PC-9 (cell line): ENCODE data around the gene GPR153. TPM values are rescaled to one million over a fixed set of nuclear protein-coding genes. Genes with fewer than 3 reads are reported as not detected.

Source experiments
- BruUV-seq: library from RNA; stranded (reverse); fragments of 400-500 nt; replicated peaks from 2 replicates; lab custom pipeline; 2021; lab: Mats Ljungman, UMichigan
- CTCF ChIA-PET: fragments of 300-600 bp; sonication (Branson Sonifier 250); formaldehyde crosslinking; loops from one replicate; lab custom pipeline; 2022; ENCODE audit warnings: antibody characterized with exemption; lab: Charles Lee
- POLR2A ChIA-PET: fragments of 300-600 bp; sonication (Branson Sonifier 250); formaldehyde crosslinking; loops from one replicate; lab custom pipeline; 2022; ENCODE audit warnings: antibody characterized with exemption; ENCODE audit not compliant: unreplicated experiment; lab: Charles Lee
- DNase-seq, 2 experiments: peaks; one replicate each; pipeline versions ENCODE4 v3.0.0 to v3.0.0-alpha.2; 2015 to 2022; ENCODE audit warnings: mixed read lengths in 1 of 2
- H2AFZ ChIP-seq: fragments of 200-600 bp; sonication (generic); 2 replicates; pipeline ENCODE4 v1.8.1; 2017; ENCODE audit warnings: antibody characterized with exemption
- H3F3A ChIP-seq: fragments of 200-600 bp; sonication (generic); 2 replicates; pipeline ENCODE4 v1.8.1; 2017; ENCODE audit warnings: antibody characterized with exemption, mild to moderate bottlenecking, low read depth; ENCODE audit not compliant: insufficient read depth
- H3K27ac ChIP-seq: fragments of 200-600 bp; sonication (generic); 2 replicates; pipeline ENCODE4 v1.6.1; 2016; ENCODE audit warnings: mixed run types
- H3K27me3 ChIP-seq: fragments of 200-600 bp; sonication (generic); 2 replicates; pipeline ENCODE4 v1.6.1; 2016; ENCODE audit warnings: low read depth, mixed run types; ENCODE audit not compliant: insufficient read depth
- H3K36me3 ChIP-seq: fragments of 200-600 bp; sonication (generic); 2 replicates; pipeline ENCODE4 v1.6.1; 2016; ENCODE audit warnings: low read depth, mixed run types
- H3K4me1 ChIP-seq: fragments of 200-600 bp; sonication (generic); replicated peaks from 2 replicates; pipeline ENCODE4 v1.6.1; 2016; ENCODE audit warnings: mixed run types; ENCODE audit not compliant: insufficient read depth
- H3K4me2 ChIP-seq: fragments of 200-600 bp; sonication (generic); 2 replicates; pipeline ENCODE4 v1.6.1; 2017; ENCODE audit warnings: mixed run types
- H3K4me3 ChIP-seq: fragments of 200-600 bp; sonication (generic); 2 replicates; pipeline ENCODE4 v1.6.1; 2016; ENCODE audit warnings: mixed run types
- H3K79me2 ChIP-seq: fragments of 200-600 bp; sonication (generic); 2 replicates; pipeline ENCODE4 v1.6.1; 2017; ENCODE audit warnings: low read depth, mixed run types
- H3K9me2 ChIP-seq: fragments of 200-600 bp; sonication (generic); 2 replicates; pipeline ENCODE4 v1.8.1; 2017; ENCODE audit warnings: mild to moderate bottlenecking; ENCODE audit not compliant: insufficient read depth
- H3K9me3 ChIP-seq: fragments of 200-600 bp; sonication (generic); 2 replicates; pipeline ENCODE4 v1.8.1; 2016; ENCODE audit warnings: low read depth; ENCODE audit not compliant: insufficient read depth
- H4K20me1 ChIP-seq: fragments of 200-600 bp; sonication (generic); 2 replicates; pipeline ENCODE4 v1.8.1; 2017; ENCODE audit not compliant: insufficient read depth
- CTCF ChIP-seq: fragments of 200-600 bp; sonication (generic); conservative IDR thresholded peaks from 2 replicates; pipeline ENCODE4 v1.6.1; 2017; ENCODE audit warnings: mixed run types, antibody characterized with exemption, mild to moderate bottlenecking, moderate library complexity
- EZH2 ChIP-seq: fragments of 200-600 bp; sonication (generic); IDR thresholded peaks from 2 replicates; pipeline ENCODE4 v1.8.0; 2017; ENCODE audit warnings: antibody characterized with exemption, low read depth
- intact Hi-C: fragments of 100-400 bp; cut with micrococcal nuclease; formaldehyde crosslinking; loops from one replicate; pipeline ENCODE4 v1.10.0; 2022; ENCODE audit not compliant: unreplicated experiment
- total RNA-seq: library from RNA; stranded (reverse); gene quantifications from 2 replicates; pipeline ENCODE4 v1.2.3, GENCODE V29; 2021

GPR153 gene
- total RNA-seq, 1 experiment from 2014 or later, result 8.0 TPM

- intact Hi-C loops, result no loop called here
- H2AFZ ChIP-seq, result no peak overlapping the region
- ChIA-PET CTCF (no interaction called here), POLR2A (interaction anchor here (0.5 kb wide), 1 partner anchor 42 kb away, joined by 10 read pairs; the partner anchor contains the start of gene HES3)
- H3K4me1 ChIP-seq, result peaks cover 21% of the 10 kb centered on the region
- peaks cover 36% of the 10 kb centered on the region for H3K79me2 ChIP-seq
- H3K4me3 ChIP-seq, result no peak overlapping the region
- H3K9me3 ChIP-seq, result no peaks in the 10 kb centered on the region
- no TSS peak for BruUV-seq
- TF ChIP-seq CTCF, result no peak
- TF ChIP-seq EZH2, result no peak
- H3K27me3 ChIP-seq, result no peaks in the 10 kb centered on the region
- H3K27ac ChIP-seq, result no peak overlapping the region
- H3K4me2 ChIP-seq, result no peak overlapping the region
- peaks cover 9% of the 10 kb centered on the region; the same call in 1 of the 2 replicates for H4K20me1 ChIP-seq
- no peaks in the 10 kb centered on the region for H3K9me2 ChIP-seq
- peaks cover 9% of the 10 kb centered on the region; the same call in 1 of the 2 replicates for H3F3A ChIP-seq
- H3K36me3 ChIP-seq, result peaks cover 7% of the 10 kb centered on the region; the same call in 1 of the 2 replicates
- DNase-seq, result no peak
Observed at GRCh38 chr1:6202256-6202655, 58.6 kb downstream of the GPR153 start.

GRCh38 chr1:6200188-6200809 lies 60.6 kb downstream of the GPR153 start:
- Histone ChIP-seq H3K9me3 (no peaks in the 10 kb centered on the region), H3K27ac (peak overlapping the region; percentile 66), H2AFZ (peak overlapping the region; percentile 79), H3K4me2 (peak overlapping the region; percentile 96), H3K27me3 (no peaks in the 10 kb centered on the region), H3K4me3 (peak overlapping the region; percentile 90), H4K20me1 (peaks cover 22% of the 10 kb centered on the region; the same call in 1 of the 2 replicates), H3K36me3 (peaks cover 14% of the 10 kb centered on the region), H3F3A (peaks cover 11% of the 10 kb centered on the region), H3K79me2 (peaks cover 45% of the 10 kb centered on the region), H3K9me2 (no peaks in the 10 kb centered on the region), H3K4me1 (peaks cover 24% of the 10 kb centered on the region)
- BruUV-seq, result no TSS peak
- CTCF ChIA-PET, result interaction anchor here (0.6 to 0.7 kb wide), 2 partner anchors 44 to 157 kb away, joined by 3 to 6 read pairs; no protein-coding TSS in a partner anchor
- intact Hi-C loops, result no loop called here
- POLR2A ChIA-PET, result no interaction called here
- TF ChIP-seq CTCF (no peak), EZH2 (no peak)
- no peak for DNase-seq

GRCh38 chr1:6199298-6200187 lies 61.4 kb downstream of the GPR153 start, which contains the start of gene RPL22:
Gene RPL22, minus strand, starts transcription at chr1:6199595. Its CDS starts 22 bp downstream, at chr1:6199573.
- peak within 1 kb of the TSS; percentile 66 for H3K27ac ChIP-seq
- peak within 1 kb of the TSS; percentile 90 for H3K4me3 ChIP-seq
- H3K4me2 ChIP-seq, result peak within 1 kb of the TSS; percentile 96
- intact Hi-C loops, result no loop called here
- peaks cover 11% of the 10 kb centered on the region for H3F3A ChIP-seq
- H4K20me1 ChIP-seq, result peaks cover 25% of the 10 kb centered on the region; the same call in 1 of the 2 replicates
- no peaks in the 10 kb centered on the region for H3K27me3 ChIP-seq
- ChIA-PET POLR2A (no interaction called here), CTCF (interaction anchor here (0.6 kb wide), 1 partner anchor 157 kb away, joined by 6 read pairs; no protein-coding TSS in a partner anchor)
- BruUV-seq, result TSS peak; percentile 36
- peak within 1 kb of the TSS; percentile 79 for H2AFZ ChIP-seq
- no peaks in the 10 kb centered on the region for H3K9me3 ChIP-seq
- no peaks in the 10 kb centered on the region for H3K9me2 ChIP-seq
- peak; percentile 92 to 95 for DNase-seq
- TF ChIP-seq CTCF (no peak), EZH2 (no peak)
- peaks cover 19% of the 10 kb centered on the region for H3K4me1 ChIP-seq
- peaks cover 14% of the 10 kb centered on the region for H3K36me3 ChIP-seq
- H3K79me2 ChIP-seq, result peaks cover 51% of the 10 kb centered on the region
